Stimulated activated CD8-positive, alpha-beta memory T cell treated with anti-CD3 and anti-CD28 coated beads, Interleukin-2, amount 100 ng/mL, for 1 hour (primary cell): Measurements from ENCODE around the gene VWA3B.
"Not testable (repeated sequence)": the region's sequence is repeated elsewhere in the genome, so short reads cannot be mapped to it uniquely, and the experiment has no call there.

ENCODE experiments used
- DNase-seq, 2 donors: peaks; one replicate each; pipeline ENCODE4 v3.0.0-alpha.2; 2020; ENCODE audit warnings: low read depth in 2 of 2

VWA3B gene

DNA sequence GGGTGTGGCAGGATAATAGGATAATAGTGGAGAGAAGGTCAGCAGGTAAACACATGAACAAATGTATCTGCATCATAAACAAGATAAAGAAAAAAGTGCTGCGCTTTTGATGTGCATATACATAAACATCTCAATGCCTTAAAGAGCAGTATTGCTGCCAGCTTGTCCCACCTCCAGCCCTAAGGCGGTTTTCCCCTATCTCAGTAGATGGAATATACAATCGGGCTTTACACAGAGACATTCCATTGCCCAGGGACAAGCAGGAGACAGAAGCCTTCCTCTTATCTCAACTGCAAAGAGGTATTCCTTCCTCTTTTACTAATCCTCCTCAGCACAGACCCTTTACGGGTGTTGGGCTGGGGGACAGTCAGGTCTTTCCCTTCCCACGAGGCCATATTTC is 43.1 kb downstream of the VWA3B start:
- DNase-seq = not testable (repeated sequence)

DNA sequence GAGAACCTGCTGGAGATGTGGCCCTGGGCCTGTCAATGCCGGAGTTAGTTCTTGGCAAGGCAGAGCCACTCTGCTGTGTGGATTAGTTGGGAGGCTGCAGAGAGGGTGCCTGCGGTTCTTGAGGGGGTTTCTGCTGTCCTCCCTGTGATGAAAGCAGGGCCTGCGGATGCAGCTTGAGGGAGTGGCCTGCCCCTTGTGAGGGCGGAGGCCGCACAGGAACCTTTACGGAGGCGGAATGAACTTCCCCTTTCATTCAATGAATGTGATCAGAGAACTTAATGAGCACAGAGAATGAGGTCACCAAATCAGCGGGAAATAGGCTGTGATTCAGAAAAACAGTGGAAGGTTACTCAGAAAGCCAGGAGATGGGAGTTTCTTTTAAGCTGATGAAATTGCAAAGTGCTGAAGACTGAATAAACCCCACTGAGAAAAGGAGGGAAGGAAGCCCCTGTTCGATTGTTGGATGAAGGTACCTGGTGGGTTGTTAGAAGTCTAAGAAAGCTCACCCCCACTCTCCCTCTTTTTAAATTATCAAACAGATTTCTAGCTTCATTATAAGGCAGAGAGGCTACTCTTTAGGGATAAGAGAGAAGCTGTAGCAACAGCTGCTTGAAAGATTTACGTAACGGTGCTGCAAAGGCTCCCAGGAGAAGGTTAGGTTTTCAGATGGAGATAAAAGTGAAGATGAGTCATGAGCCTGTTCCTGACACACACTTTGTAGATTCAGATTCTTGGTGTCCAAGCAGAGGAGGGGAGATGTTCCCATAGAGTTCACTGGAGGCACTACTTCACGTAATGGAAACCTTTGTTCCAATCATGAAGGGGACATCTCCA is 47.4 kb downstream of the VWA3B start:
- DNase-seq = no peak

DNA sequence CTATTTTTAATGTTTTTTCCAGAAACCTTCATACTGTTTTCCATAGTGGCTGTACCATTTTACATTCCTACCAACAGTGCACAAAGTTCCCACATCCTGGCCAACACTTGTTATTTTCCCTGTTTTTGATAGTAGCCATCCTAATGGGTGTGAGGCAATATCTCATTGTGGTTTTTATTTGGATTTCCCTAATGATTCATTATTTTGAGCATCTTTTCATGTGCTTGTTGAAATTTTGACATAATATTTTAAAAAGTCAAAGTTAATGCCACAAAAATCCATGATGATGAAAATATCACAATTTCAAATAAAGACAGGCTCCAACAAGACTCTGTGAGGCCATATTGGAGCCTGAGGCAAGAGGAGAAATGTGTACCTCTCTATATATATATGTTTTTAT is 50.2 kb downstream of the VWA3B start:
- DNase-seq = no peak

DNA sequence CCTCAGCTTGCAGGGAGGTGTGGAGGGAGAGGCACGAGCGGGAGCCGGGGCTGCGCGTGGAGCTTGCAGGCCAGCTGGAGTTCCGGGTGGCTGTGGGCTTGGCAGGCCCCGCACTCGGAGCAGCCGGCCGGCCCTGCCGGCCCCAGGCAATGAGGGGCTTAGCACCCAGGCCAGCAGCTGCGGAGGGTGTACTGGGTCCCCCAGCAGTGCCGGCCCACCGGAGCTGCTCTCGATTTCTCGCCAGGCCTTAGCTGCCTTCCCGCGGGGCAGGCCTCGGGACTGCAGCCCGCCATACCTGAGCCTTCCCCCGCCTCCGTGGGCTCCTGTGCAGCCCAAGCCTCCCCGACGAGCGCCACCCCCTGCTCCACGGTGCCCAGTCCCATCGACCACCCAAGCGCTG is 52.0 kb downstream of the VWA3B start:
- DNase-seq = not testable (repeated sequence)

DNA sequence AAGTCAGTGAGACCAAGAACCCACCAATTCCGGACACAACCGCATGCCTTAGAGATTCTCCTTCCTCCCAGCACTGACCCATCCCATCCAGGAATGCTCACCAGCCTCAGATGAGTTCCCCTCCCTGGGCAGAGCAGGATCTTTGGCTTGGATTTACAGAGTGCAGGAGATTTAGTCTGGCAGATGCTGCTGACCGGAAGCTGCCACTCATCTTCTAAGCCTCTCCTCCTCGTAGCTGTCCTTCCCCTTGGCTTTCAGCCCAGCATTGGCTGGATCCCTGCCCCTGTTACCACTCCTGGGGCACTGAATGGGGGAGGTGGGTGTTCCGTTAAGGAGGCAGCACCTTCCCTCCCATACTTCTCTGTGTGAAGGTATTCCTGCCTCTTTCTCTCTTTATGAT is 53.2 kb downstream of the VWA3B start:
- DNase-seq = no peak

DNA sequence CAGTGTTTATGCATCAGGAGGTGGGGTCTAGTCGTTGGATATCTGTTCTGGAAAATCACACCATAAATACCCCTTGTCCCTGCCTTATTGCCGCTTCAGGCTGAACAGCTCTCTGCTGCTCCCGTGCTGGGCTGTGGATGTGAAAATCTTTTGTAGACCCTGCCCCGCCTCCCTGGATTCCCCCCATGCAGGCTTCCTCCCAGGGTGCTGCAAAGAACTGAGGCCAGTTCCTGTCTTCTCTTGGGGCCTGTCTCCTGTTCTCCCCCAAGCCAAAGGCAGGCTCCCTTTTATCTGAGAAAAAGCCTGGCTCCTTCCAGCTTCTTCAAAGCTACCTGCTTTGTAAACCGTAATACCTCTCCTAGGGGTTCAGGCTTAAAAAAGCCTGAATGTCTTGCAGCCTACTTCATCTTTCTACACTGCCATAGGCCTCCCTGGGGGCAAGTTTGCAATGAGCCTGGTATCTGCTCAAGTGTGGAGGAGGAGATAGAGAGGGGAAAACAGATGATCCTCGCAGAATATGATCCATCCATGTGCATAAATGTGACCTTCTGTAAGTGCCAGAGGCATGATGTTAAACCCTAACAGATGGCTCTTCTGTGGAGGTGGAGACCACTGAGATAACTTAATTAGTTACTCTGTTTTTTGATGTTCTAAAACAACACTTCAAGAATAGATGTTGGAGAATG is 55.3 kb downstream of the VWA3B start:
- DNase-seq = no peak

DNA sequence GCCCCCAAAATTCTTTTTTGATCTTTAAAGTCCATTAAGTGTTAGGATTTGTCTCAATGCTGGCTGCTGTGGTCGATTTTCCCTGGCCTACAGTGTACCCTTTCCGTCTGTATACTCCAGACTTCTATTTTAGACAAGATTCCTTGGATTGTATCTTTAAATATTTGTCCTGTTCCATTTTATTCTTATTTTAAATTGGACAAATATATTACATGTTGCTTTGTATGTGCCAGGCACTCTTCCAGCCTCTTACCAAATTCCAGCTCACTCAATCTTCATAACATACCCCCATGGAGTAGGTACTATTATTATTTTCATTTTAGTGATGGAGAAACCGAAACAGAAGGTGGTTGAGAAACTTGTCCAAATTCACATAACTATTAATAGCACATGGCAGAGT is 58.1 kb downstream of the VWA3B start:
- DNase-seq = no peak

DNA sequence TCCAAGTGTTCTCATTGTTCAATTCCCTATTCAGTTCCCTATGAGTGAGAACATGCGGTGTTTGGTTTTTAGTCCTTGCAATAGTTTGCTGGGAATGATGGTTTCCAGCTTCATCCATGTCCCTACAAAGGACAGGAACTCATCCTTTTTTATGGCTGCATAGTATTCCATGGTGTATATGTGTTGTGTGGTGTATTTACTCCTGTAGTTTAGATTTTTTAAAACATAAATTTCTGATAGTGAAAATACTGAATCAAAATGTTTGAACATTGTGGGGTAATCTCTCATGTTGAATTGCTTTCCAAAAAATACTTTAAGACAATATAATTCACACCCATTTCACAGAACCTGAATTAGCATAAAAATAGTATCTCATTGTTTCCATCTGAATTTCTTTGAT is 60.9 kb downstream of the VWA3B start:
- DNase-seq = not testable (repeated sequence)

DNA sequence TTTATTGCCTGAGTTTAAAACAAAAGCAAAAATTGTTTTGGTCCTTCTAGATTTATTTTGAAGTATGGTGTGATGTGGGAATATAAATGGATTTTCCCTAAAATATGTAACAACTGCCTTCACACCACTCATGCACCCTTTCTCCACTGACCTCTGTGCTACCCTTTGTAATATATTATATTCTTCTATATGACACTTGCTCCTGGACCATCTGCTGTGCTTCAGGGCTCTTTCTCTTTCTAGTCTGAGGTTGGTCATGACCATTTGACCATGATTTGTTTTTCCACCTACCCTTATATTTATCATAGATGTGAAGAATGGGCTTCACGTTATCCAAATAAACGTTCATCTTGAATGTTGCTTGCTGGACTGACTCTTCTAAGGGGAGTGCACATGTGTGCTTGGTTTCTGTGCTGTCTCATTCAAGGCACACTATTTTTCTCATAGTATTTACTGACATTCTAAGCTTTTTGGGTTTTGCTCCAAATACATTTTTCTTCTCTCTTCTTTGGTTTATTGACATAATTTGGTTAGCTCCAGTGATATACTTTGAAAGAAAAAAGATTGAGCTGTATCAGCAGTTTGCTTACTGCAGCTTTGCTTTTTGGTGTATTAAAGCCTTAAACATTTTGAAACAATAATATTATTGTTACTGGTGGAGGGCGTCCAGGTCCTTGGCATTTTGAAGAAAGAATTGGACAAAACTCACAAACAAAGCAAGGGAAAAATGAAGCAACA is 61.8 kb downstream of the VWA3B start:
- no peak for DNase-seq

DNA sequence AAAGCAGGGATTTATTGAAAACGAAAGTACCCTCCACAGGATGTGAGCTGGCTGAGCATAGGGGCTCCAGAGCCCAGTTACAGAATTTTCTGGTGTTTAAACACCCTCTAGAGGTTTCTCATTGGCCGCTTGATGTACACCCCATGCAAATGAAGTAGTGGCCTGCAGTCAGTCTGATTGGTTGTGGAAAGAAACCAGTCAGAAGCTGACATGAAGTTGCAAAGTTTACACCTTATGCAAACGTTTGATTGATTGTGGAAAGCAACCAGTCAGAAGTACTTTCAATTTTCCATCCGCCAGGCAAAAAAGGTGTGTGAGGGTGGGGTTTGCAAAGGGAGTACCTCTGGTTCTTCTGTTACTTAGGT is 62.3 kb downstream of the VWA3B start:
- DNase-seq = no peak

DNA sequence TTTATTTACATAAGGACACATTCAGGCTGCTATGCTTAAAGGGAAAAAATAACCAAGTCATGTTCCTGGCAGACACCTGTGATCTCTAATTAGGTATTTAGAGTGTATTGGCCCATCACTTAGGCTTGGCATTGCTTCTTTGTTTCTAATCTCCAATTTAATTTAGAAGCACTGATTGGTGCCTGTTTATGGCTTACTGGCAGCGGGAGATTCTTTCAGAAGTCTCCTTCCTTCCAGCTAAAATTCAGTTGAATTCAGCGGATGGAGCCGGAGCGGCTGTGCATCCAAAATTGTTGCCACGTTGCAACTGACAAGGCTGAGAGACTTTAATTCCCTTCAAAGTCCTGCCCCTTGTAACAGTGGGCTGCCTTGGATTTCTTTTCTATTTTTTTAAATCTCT is 66.5 kb downstream of the VWA3B start:
- no peak for DNase-seq

DNA sequence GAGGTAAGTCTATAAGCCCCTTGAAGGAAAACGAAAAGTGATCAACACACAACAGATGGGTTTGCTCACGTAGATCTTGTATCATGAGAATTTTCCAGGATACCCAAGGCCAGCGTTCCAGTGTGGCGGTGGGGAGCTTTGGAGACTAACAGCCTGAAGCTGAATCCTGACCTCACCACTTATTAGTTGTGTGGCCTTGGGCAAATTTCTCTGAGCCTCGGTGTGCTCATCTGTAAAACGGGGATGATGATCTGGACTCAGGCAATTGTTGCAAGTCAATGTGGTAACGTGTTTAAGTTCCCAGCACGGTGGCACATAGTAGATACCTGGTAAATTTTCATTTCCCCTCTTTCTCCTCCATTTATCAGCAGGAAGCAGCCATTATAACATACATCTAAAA is 68.3 kb downstream of the VWA3B start:
- DNase-seq = no peak

DNA sequence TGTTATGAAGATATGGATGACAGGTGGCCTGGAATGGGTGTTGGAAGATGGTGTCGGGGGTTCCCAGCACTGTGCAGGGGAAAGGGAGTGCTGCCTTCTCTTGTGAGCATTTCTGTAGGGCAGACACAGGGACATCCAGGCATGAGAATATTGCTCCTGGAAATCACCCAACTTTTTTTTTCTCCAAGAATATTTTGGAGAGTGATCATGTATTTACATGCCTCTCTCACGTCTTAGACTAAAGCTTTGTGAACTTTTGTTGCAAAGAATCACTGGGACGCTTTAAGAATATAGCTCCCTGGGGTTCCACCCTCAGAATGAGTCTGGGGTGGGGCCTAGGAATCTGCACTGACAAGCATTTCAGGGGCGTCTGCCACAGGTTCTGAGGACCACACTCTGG is 68.7 kb downstream of the VWA3B start:
- DNase-seq = no peak

DNA sequence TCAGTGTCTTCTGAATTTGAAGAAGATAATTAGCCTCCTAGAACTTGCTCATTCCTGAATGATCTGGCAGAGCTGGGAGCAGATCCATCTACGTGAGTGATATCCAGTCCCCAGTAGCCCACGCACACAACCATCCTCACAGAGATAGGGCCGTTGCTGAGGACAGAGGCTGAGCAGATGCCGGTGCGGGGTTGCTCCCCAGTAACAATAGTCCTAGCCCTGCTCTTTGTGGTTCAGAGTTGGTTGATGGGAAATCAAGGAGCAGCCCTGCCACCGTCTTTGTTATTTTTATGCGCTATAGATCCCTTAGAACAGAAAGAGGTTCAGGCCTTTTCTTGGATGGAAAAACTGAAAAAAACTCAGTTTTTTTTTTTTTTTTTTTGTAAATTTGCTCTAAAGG is 69.3 kb downstream of the VWA3B start:
- DNase-seq = no peak

DNA sequence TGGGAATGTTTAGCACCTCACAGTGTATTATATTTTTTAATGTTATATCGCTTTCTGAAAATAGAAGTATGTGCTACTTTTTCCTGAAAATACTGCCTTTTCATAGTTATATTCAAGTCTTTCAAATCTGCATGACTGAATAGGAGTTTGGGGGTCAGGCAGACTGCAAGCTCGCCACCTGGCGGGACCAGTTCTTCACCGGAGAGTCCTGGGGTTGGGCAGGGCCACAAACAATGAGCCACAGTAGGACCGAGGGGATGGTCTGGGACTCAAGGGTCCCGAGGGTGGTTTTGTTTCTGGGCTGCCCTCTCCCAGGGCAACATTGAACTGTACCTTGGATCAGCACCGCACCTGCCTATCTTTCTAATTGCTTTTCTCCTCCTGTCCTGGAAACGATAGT is 70.6 kb downstream of the VWA3B start:
- no peak for DNase-seq

DNA sequence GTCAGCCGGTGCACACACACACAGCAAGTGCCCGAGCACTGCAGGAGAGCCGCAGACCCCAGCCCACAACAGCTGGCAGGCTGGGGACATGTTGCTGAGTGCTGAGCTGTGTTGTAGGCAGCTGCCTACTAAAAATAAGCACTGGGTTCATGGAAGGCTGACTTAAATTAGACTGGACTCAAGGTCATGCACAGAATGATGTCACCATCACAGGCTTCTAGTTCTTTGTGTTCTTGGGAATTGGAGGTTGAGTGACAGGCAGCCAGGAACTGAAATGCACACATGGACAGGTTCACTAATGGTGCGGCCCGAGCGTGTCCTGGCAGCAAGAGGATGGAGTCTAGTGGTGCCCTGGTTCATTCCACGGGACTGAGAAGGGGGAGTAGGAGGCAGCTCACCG is 71.3 kb downstream of the VWA3B start:
- no peak for DNase-seq

DNA sequence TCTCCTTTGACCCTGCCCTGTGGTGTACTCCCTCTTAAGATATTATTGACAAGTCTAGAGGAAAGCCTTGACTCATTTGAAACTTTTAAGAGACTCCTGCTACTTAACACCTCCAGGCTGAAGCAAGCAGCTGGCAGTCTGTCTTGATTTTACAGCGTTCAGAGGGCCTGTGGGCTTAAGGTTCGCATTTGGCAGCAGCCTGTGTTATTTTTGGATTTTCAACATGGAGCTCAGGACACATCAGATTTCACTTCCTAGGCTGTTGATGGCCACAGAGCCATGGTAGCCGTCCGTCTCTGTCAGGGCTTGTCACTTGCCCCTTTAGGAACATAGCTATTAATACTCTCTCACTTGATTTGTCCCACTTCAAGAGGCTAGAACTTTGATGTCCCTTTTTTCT is 73.6 kb downstream of the VWA3B start:
- no peak for DNase-seq

DNA sequence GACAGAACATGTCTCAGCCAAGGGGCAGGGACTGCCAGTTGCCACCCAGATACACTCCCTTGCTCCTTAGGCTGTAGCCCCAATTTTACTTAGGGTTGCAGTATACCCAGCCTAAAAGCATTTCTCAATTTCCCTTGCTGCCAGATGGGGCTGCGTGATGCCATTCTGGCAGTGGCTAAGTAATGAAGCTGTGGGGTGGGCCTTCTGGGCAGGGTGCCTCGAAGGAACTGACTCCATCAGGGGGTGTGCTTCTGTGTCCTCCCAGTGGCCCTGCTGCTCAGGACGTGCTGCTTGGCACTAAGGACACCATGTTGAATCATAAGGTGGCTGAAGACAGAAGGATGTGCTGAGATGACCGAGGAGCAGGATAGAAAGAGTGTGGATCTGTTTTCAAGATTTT is 74.2 kb downstream of the VWA3B start:
- no peak for DNase-seq

DNA sequence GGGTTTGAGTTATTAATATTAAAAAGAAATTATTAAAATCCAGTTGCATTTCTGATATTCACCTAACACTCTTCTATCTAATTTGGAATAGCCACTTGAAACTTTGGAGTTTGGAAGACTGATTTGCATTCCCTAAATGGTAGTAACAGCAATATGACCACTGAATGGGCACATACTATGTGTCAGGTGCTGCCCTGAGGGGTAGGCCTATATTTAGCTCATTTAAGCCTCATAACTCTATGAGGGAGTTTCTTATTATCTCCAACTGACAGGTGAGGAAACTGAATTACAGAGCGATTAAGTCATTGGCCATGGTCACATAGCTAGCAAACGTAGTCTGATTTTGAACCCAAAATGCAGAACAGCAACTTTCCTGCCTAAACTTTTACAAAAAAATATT is 77.3 kb downstream of the VWA3B start:
- no peak for DNase-seq

DNA sequence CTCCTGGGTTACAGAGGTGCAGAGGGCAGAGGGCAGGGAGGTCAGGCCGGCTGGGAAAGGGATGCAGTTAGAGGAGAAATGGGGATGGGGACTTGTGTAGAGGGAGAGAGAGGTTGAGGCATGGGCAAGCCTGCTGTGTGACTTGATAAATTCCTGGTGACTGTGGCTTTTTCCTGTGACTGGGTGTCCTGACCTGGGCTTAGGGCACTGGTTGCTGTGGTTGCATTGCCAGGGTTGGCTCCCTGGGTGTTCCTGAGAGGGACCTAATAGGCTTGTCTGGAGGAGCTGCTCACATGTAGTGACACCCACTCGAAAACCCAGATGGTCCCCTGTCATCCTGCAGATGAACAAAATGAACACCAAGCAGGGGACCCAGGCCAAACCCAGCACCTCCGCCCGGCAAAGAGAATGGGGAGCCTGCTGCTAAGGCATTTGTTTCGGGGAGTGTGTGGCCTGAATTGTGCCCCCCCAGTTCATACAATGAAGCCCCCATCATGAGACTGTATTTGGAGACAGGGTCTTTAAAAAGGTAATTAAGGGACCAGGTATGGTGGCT is 78.6 kb downstream of the VWA3B start:
- DNase-seq = no peak

DNA sequence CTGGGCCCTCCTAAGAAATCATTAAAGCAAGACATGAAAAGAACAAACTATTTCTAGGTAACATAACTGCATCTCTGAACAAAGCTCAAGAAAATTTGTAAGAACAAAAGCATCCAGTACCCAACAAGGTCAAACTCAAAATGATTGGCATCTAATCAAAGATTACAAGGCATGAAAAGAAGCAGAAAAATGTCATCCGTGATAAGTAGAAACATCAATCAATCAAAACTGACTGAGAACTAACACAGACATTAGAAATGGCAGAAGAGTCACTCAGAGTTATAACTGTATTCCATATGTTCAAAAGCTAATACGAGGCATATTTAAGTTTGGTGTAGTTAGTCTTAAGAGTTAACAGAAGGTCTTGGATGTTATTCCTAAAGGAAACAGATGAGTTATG is 80.9 kb downstream of the VWA3B start:
- no peak for DNase-seq

DNA sequence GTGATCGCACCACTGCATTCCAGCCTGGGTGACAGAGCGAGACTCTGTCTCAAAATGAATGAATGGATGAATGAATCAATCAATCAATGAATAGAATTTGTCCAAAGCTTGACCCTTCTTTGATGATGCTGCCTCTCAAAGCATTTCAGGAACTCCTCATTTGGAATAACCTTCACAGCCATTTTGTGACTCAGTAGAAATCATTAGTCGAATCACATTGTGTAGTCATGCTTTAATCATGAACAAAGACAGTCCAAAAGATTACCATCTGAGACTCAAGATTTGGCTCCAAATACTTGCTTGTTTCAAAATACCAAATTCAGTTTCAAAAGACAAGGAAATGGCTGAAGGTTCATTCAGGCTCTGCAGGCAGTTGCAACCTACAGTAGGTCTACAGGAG is 83.1 kb downstream of the VWA3B start:
- no peak for DNase-seq
